HFFc6 (cell line): ENCODE results near the gene KCNH3. TPM values are rescaled to one million over a fixed set of nuclear protein-coding genes. Genes with fewer than 3 reads are reported as not detected.

Experiments
- DNase-seq: peaks from one replicate; pipeline ENCODE4 v3.0.0-alpha.2; 2018
- H3K27ac Mint-ChIP-seq: 2 replicates; pipeline ENCODE4 v1.8.0; 2020; ENCODE audit warnings: mild to moderate bottlenecking, mixed read lengths
- H3K27me3 Mint-ChIP-seq: 2 replicates; pipeline ENCODE4 v1.8.0; 2021; ENCODE audit warnings: mild to moderate bottlenecking, moderate library complexity, mixed read lengths; ENCODE audit not compliant: insufficient read depth
- H3K36me3 Mint-ChIP-seq: 2 replicates; pipeline ENCODE4 v1.8.0; 2021; ENCODE audit warnings: low read depth, mixed read lengths
- H3K4me1 Mint-ChIP-seq: 2 replicates; pipeline ENCODE4 v1.8.0; 2020; ENCODE audit warnings: low read depth, mixed read lengths
- H3K4me3 Mint-ChIP-seq: 2 replicates; pipeline ENCODE4 v1.8.0; 2020; ENCODE audit warnings: mild to moderate bottlenecking, moderate library complexity, mixed read lengths
- H3K9me3 Mint-ChIP-seq: 2 replicates; pipeline ENCODE4 v1.8.0; 2020; ENCODE audit warnings: mild to moderate bottlenecking, mixed read lengths
- CTCF ChIP-seq: fragments of 200-600 bp; sonication (generic); IDR thresholded peaks from 2 replicates; pipeline ENCODE4 v1.5.0; 2021; ENCODE audit warnings: antibody characterized with exemption, mild to moderate bottlenecking
- total RNA-seq, 6 experiments: library from RNA; stranded (reverse); fragmentation: NEBNext Ultra II Directional; extraction: Animal tissue kit (Norgen Biotek cat#: 25700); gene quantifications; 2 replicates in 1 of 6; 3 replicates in 5 of 6; pipeline ENCODE4 v1.2.3, GENCODE V29; 2021

KCNH3 gene
- total RNA-seq, 6 experiments from 2014 or later = 0.05 to 0.10 TPM; not detected in 4

GRCh38 chr12:49535921-49536525, 2.8 kb upstream of the KCNH3 start:
- peaks cover 22% of the 10 kb centered on the region for H3K27me3 Mint-ChIP-seq
- no peak overlapping the region for H3K4me3 Mint-ChIP-seq
- DNase-seq = no peak
- peaks cover 27% of the 10 kb centered on the region for H3K4me1 Mint-ChIP-seq
- TF ChIP-seq CTCF = no peak
- H3K36me3 Mint-ChIP-seq = no peaks in the 10 kb centered on the region
- no peak overlapping the region for H3K27ac Mint-ChIP-seq
- no peaks in the 10 kb centered on the region for H3K9me3 Mint-ChIP-seq

- H3K9me3 Mint-ChIP-seq = no peaks in the 10 kb centered on the region
- no peak overlapping the region for H3K4me3 Mint-ChIP-seq
- TF ChIP-seq CTCF = no peak
- H3K27me3 Mint-ChIP-seq = peaks cover 23% of the 10 kb centered on the region
- no peak for DNase-seq
- no peaks in the 10 kb centered on the region for H3K36me3 Mint-ChIP-seq
- H3K27ac Mint-ChIP-seq = no peak overlapping the region
- H3K4me1 Mint-ChIP-seq = peaks cover 27% of the 10 kb centered on the region
Observed at GRCh38 chr12:49536526-49537071, 2.2 kb upstream of the KCNH3 start.

- no peak for DNase-seq
- peaks cover 27% of the 10 kb centered on the region for H3K4me1 Mint-ChIP-seq
- peak overlapping the region; percentile 77 for H3K4me3 Mint-ChIP-seq
- peaks cover 26% of the 10 kb centered on the region for H3K27me3 Mint-ChIP-seq
- H3K9me3 Mint-ChIP-seq = no peaks in the 10 kb centered on the region
- TF ChIP-seq CTCF = no peak
- H3K36me3 Mint-ChIP-seq = no peaks in the 10 kb centered on the region
- H3K27ac Mint-ChIP-seq = no peak overlapping the region
Observed at GRCh38 chr12:49537231-49537751, 1.5 kb upstream of the KCNH3 start.

GRCh38 chr12:49537752-49538509, 899 bp upstream of the KCNH3 start:
- no peak overlapping the region for H3K27ac Mint-ChIP-seq
- H3K27me3 Mint-ChIP-seq = peaks cover 27% of the 10 kb centered on the region

More at GRCh38 chr12:49537752-49538509, 899 bp upstream of the KCNH3 start:
- peaks cover 27% of the 10 kb centered on the region for H3K4me1 Mint-ChIP-seq
- H3K4me3 Mint-ChIP-seq = peak overlapping the region; percentile 77
- no peaks in the 10 kb centered on the region for H3K9me3 Mint-ChIP-seq
- no peak for TF ChIP-seq CTCF
- DNase-seq = no peak
- no peaks in the 10 kb centered on the region for H3K36me3 Mint-ChIP-seq
